ENCODE results near the gene TTBK2. TPM values are rescaled to one million over a fixed set of nuclear protein-coding genes. Genes with fewer than 3 reads are reported as not detected.
"Not testable (repeated sequence)": the region's sequence is repeated elsewhere in the genome, so short reads cannot be mapped to it uniquely, and the experiment has no call there.

Gene TTBK2
- total RNA-seq, 2 experiments from 2014 or later = 12.1 to 12.3 TPM

- H3K4me1 Mint-ChIP-seq, H3K27me3 Mint-ChIP-seq, DNase-seq, H3K27ac Mint-ChIP-seq, H3K4me3 Mint-ChIP-seq, POLR2A ChIA-PET: not testable (repeated sequence)
- H3K36me3 Mint-ChIP-seq (ENCODE audit: low read depth) = peaks cover 36% of the 10 kb centered on the region
- H3K9me3 Mint-ChIP-seq = peaks cover 31% of the 10 kb centered on the region
- CTCF ChIA-PET = interaction anchor here (1.5 kb wide), 1 partner anchor 12 kb away, joined by 3 read pairs; no protein-coding TSS in a partner anchor
These were observed 158.8 kb downstream of the TTBK2 start for GRCh38 chr15:42761813-42762212.

- H3K4me3 Mint-ChIP-seq = no peak overlapping the region
- DNase-seq = no peak
- H3K9me3 Mint-ChIP-seq = peaks cover 26% of the 10 kb centered on the region
- ChIA-PET CTCF (no interaction called here), POLR2A (no interaction called here)
- H3K27me3 Mint-ChIP-seq = no peaks in the 10 kb centered on the region
- no peaks in the 10 kb centered on the region for H3K4me1 Mint-ChIP-seq
- no peak overlapping the region for H3K27ac Mint-ChIP-seq
- peaks cover 30% of the 10 kb centered on the region for H3K36me3 Mint-ChIP-seq (ENCODE audit: low read depth)
These were observed 159.8 kb downstream of the TTBK2 start for GRCh38 chr15:42760759-42761158.

GRCh38 chr15:42759093-42759492 is 161.5 kb downstream of the TTBK2 start:
- Mint-ChIP-seq H3K36me3 (ENCODE audit: low read depth) (peaks cover 21% of the 10 kb centered on the region), H3K27ac (no peak overlapping the region), H3K9me3 (peaks cover 18% of the 10 kb centered on the region), H3K4me3 (no peak overlapping the region), H3K27me3 (no peaks in the 10 kb centered on the region), H3K4me1 (no peaks in the 10 kb centered on the region)
- ChIA-PET POLR2A (no interaction called here), CTCF (no interaction called here)
- no peak for DNase-seq

GRCh38 chr15:42750306-42750705 is 170.3 kb downstream of the TTBK2 start:
- ChIA-PET CTCF (interaction anchor here (0.9 kb wide), 1 partner anchor 12 kb away, joined by 3 read pairs; no protein-coding TSS in a partner anchor), POLR2A (no interaction called here)
- Mint-ChIP-seq H3K4me1 (no peaks in the 10 kb centered on the region), H3K4me3 (no peak overlapping the region), H3K36me3 (ENCODE audit: low read depth) (peaks cover 31% of the 10 kb centered on the region), H3K27ac (no peak overlapping the region), H3K9me3 (peaks cover 7% of the 10 kb centered on the region), H3K27me3 (no peaks in the 10 kb centered on the region)
- DNase-seq = no peak

GRCh38 chr15:42749266-42749665 is 171.3 kb downstream of the TTBK2 start:
- Mint-ChIP-seq H3K27ac (no peak overlapping the region), H3K27me3 (no peaks in the 10 kb centered on the region), H3K36me3 (ENCODE audit: low read depth) (peaks cover 31% of the 10 kb centered on the region), H3K4me3 (no peak overlapping the region), H3K4me1 (no peaks in the 10 kb centered on the region), H3K9me3 (peaks cover 7% of the 10 kb centered on the region)
- CTCF ChIA-PET = interaction anchor here (0.7 kb wide), 1 partner anchor 75 kb away, joined by 3 read pairs; no protein-coding TSS in a partner anchor
- POLR2A ChIA-PET = interaction anchor here (0.6 kb wide), 1 partner anchor 458 kb away, joined by 3 read pairs; no protein-coding TSS in a partner anchor
- DNase-seq = no peak

GRCh38 chr15:42744195-42744594 is 176.4 kb downstream of the TTBK2 start:
- POLR2A ChIA-PET = no interaction called here
- CTCF ChIA-PET = no interaction called here
- no peak for DNase-seq
- Mint-ChIP-seq H3K4me1 (no peaks in the 10 kb centered on the region), H3K4me3 (no peak overlapping the region), H3K27ac (no peak overlapping the region), H3K27me3 (no peaks in the 10 kb centered on the region), H3K9me3 (no peaks in the 10 kb centered on the region), H3K36me3 (ENCODE audit: low read depth) (no peaks in the 10 kb centered on the region)

GRCh38 chr15:42742149-42742548 is 178.4 kb downstream of the TTBK2 start:
- Mint-ChIP-seq H3K4me3 (no peak overlapping the region), H3K4me1 (peaks cover 7% of the 10 kb centered on the region), H3K27me3 (no peaks in the 10 kb centered on the region), H3K36me3 (ENCODE audit: low read depth) (no peaks in the 10 kb centered on the region), H3K27ac (no peak overlapping the region), H3K9me3 (no peaks in the 10 kb centered on the region)
- ChIA-PET CTCF (interaction anchor here (0.6 to 1.2 kb wide), 3 partner anchors 116 to 209 kb away, joined by 3 to 4 read pairs (median 3); no protein-coding TSS in a partner anchor), POLR2A (no interaction called here)
- no peak for DNase-seq

- peaks cover 8% of the 10 kb centered on the region for H3K4me1 Mint-ChIP-seq
These were observed 178.9 kb downstream of the TTBK2 start for GRCh38 chr15:42741710-42742109.

GRCh38 chr15:42737529-42738328 is 182.8 kb downstream of the TTBK2 start:
- peaks cover 27% of the 10 kb centered on the region for H3K4me1 Mint-ChIP-seq
- DNase-seq = no peak
- ChIA-PET CTCF (interaction anchor here (0.6 to 1.3 kb wide), 3 partner anchors 12 to 579 kb away, joined by 3 read pairs; no protein-coding TSS in a partner anchor), POLR2A (no interaction called here)
- H3K9me3 Mint-ChIP-seq = no peaks in the 10 kb centered on the region
- H3K4me3 Mint-ChIP-seq = peak overlapping the region; percentile 76
- H3K36me3 Mint-ChIP-seq (ENCODE audit: low read depth) = peaks cover 18% of the 10 kb centered on the region
- H3K27ac Mint-ChIP-seq = peak overlapping the region; percentile 85
- H3K27me3 Mint-ChIP-seq = no peaks in the 10 kb centered on the region

More at GRCh38 chr15:42741710-42742109, 178.9 kb downstream of the TTBK2 start:
- POLR2A ChIA-PET = no interaction called here
- no peak overlapping the region for H3K4me3 Mint-ChIP-seq
- no peaks in the 10 kb centered on the region for H3K9me3 Mint-ChIP-seq
- no peaks in the 10 kb centered on the region for H3K27me3 Mint-ChIP-seq
- H3K27ac Mint-ChIP-seq = no peak overlapping the region
- no peak for DNase-seq
- CTCF ChIA-PET = no interaction called here
- no peaks in the 10 kb centered on the region for H3K36me3 Mint-ChIP-seq (ENCODE audit: low read depth)

- H3K9me3 Mint-ChIP-seq = no peaks in the 10 kb centered on the region
- no peaks in the 10 kb centered on the region for H3K27me3 Mint-ChIP-seq
- peak within 1 kb of the TSS; percentile 79 for H3K4me3 Mint-ChIP-seq
- peak within 1 kb of the TSS; percentile 85 for H3K27ac Mint-ChIP-seq
- peaks cover 27% of the 10 kb centered on the region for H3K4me1 Mint-ChIP-seq
- ChIA-PET POLR2A (no interaction called here), CTCF (interaction anchor here (0.7 to 1.3 kb wide), 2 partner anchors 21 to 579 kb away, joined by 3 to 5 read pairs; no protein-coding TSS in a partner anchor)
- H3K36me3 Mint-ChIP-seq (ENCODE audit: low read depth) = peaks cover 22% of the 10 kb centered on the region
- peak; percentile 91 for DNase-seq
These were observed 183.6 kb downstream of the TTBK2 start, which contains the start of gene CDAN1 for GRCh38 chr15:42736793-42737528. CDAN1 (minus strand) TSS chr15:42737128; CDS start chr15:42737102, 26 bp downstream.

GRCh38 chr15:42736178-42736792 is 184.3 kb downstream of the TTBK2 start:
- POLR2A ChIA-PET = interaction anchor here (0.6 to 0.9 kb wide), 2 partner anchors 143 to 171 kb away, joined by 3 to 6 read pairs; no protein-coding TSS in a partner anchor
- H3K4me3 Mint-ChIP-seq = peak overlapping the region; percentile 79
- H3K36me3 Mint-ChIP-seq (ENCODE audit: low read depth) = peaks cover 27% of the 10 kb centered on the region
- H3K27me3 Mint-ChIP-seq = no peaks in the 10 kb centered on the region
- DNase-seq = peak; percentile 16
- H3K4me1 Mint-ChIP-seq = peaks cover 27% of the 10 kb centered on the region
- H3K27ac Mint-ChIP-seq = peak overlapping the region; percentile 73
- no peaks in the 10 kb centered on the region for H3K9me3 Mint-ChIP-seq
- CTCF ChIA-PET = interaction anchor here (0.6 to 1.3 kb wide), 4 partner anchors 10 to 580 kb away, joined by 3 to 5 read pairs (median 4); no protein-coding TSS in a partner anchor

GRCh38 chr15:42735382-42736165 is 185.0 kb downstream of the TTBK2 start:
- POLR2A ChIA-PET = interaction anchor here (0.6 to 0.9 kb wide), 2 partner anchors 142 to 172 kb away, joined by 3 to 6 read pairs; no protein-coding TSS in a partner anchor
- no peak for DNase-seq
- H3K27ac Mint-ChIP-seq = peak overlapping the region; percentile 73
- H3K9me3 Mint-ChIP-seq = no peaks in the 10 kb centered on the region
- CTCF ChIA-PET = interaction anchor here (1.2 kb wide), 1 partner anchor 9 kb away, joined by 3 read pairs; no protein-coding TSS in a partner anchor
- peaks cover 27% of the 10 kb centered on the region for H3K4me1 Mint-ChIP-seq
- peaks cover 31% of the 10 kb centered on the region for H3K36me3 Mint-ChIP-seq (ENCODE audit: low read depth)
- peak overlapping the region; percentile 79 for H3K4me3 Mint-ChIP-seq
- H3K27me3 Mint-ChIP-seq = no peaks in the 10 kb centered on the region

All from activated CD4-positive, alpha-beta T cell treated with anti-CD3 and anti-CD28 coated beads, Interleukin-2, amount 10 ng/mL, durations not matched to agents 7 days and 5 days (primary cell).